Heart left ventricle (tissue), 16 donors: Measurements from ENCODE around the gene PLCB1. TPM values are rescaled to one million over a fixed set of nuclear protein-coding genes. Genes with fewer than 3 reads are reported as not detected.

Experiments
- ATAC-seq, 4 donors: fragments of 200-7000 bp; cut with Tn5 transposase; one replicate each; pipeline ENCODE4 v1.9.1; 2020 to 2022; ENCODE audit warnings: moderate library complexity in 4 of 4, mild to moderate bottlenecking in 3 of 4, moderate number of reproducible peaks in 1 of 4
- DNase-seq, 5 donors: peaks; one replicate each; pipeline ENCODE4 v3.0.0-alpha.2; 2020
- H3K27ac ChIP-seq, 12 donors: fragments of 200-600 bp; sonication (generic) in 4 of 12; one replicate each; pipeline versions ENCODE4 v1.5.0 to v1.8.0; 2016 to 2022; ENCODE audit warnings: mild to moderate bottlenecking in 2 of 12
- H3K27me3 ChIP-seq, 9 donors: fragments of 200-600 bp; sonication (generic) in 2 of 9; one replicate each; pipeline versions ENCODE4 v1.5.1 to v1.8.0; 2016 to 2022; ENCODE audit warnings: mild to moderate bottlenecking in 3 of 9
- H3K36me3 ChIP-seq, 9 donors: fragments of 200-600 bp; sonication (generic) in 2 of 9; one replicate each; pipeline versions ENCODE4 v1.5.0 to v1.8.0; 2018 to 2022; ENCODE audit warnings: mild to moderate bottlenecking in 2 of 9
- H3K4me1 ChIP-seq, 12 donors: fragments of 200-600 bp; sonication (generic) in 4 of 12; one replicate each; pipeline versions ENCODE4 v1.5.0 to v1.8.0; 2016 to 2022; ENCODE audit warnings: mild to moderate bottlenecking in 3 of 12
- H3K4me3 ChIP-seq, 12 donors: fragments of 200-600 bp; sonication (generic) in 4 of 12; one replicate each; pipeline versions ENCODE4 v1.5.0 to v1.8.0; 2017 to 2022; ENCODE audit warnings: mild to moderate bottlenecking in 9 of 12, moderate library complexity in 4 of 12
- H3K9me3 ChIP-seq, 12 donors: fragments of 200-600 bp; sonication (generic) in 4 of 12; one replicate each; pipeline versions ENCODE4 v1.5.0 to v1.8.0; 2016 to 2022; ENCODE audit warnings: mild to moderate bottlenecking in 1 of 12
- POLR2A ChIP-seq, 2 donors: fragments of 450-650 bp; IDR thresholded peaks; one replicate each; pipeline ENCODE4 v1.6.1; 2017; ENCODE audit warnings: antibody characterized with exemption in 2 of 2, mild to moderate bottlenecking in 2 of 2, moderate library complexity in 2 of 2
- WGBS, 4 donors: extraction: QIAGEN DNeasy Blood & Tissue Kit in 2 of 4; methylation state at CpG; one replicate each; pipeline versions ENCODE4 v1.1.5 to v1.1.7; 2013 to 2018; 5-methylcytosine and 5-hydroxymethylcytosine counted together
- intact Hi-C, 10 donors: fragments of 100-400 bp; cut with DNase I; formaldehyde crosslinking; loops; one replicate each; pipeline versions ENCODE4 v1.11.1 to v1.14.2; 2022
- polyA plus RNA-seq, 2 donors: library from polyadenylated mRNA; stranded (reverse); fragments of 200-250 nt; gene quantifications; one replicate each; pipeline ENCODE4 v1.2.3, GENCODE V29; 2013
- total RNA-seq, 9 donors: library from RNA; depleted of rRNA in 2 of 9; stranded (reverse); fragments of >200 nt in 2 of 9; fragmentation: NEBNext Ultra II Directional in 3 of 9; extraction: Animal tissue kit (Norgen Biotek cat#: 25700) in 3 of 9; gene quantifications; one replicate each; pipeline versions ENCODE4 v1.1.0 to v1.2.4, GENCODE V29; 2016 to 2023
- TF ChIP-seq, protein P1 (sequence below), 12 donors: fragments of 200-600 bp; sonication (generic) in 4 of 12; IDR thresholded peaks; one replicate each; pipeline versions ENCODE4 v1.5.0 to v1.8.0; 2018 to 2022; ENCODE audit warnings: antibody characterized with exemption in 12 of 12, mild to moderate bottlenecking in 5 of 12
- donor health status: ischemic (EF 13 %, LVEDD 7.1; RV severe dilation, severe dysfunction).
- donor health status: healthy with polysubstance abuse.
- donor health status: DM: no; HTN: yes; CAD: no.
- donor health status: DM: no; HTN: no; CAD: no.
- donor health status: ischemic (EF 25% LVEDD 6.9; RV normal size, moderate dysfunction).
- donor health status: ischemic (EF 25% LVEDD 5.7; RV mildly dilated, moderate dysfunction).
- donor health status: healthy.
- donor health status: DM: yes; HTN: yes; CAD: no.
- donor health status: ischemic (EF 35%, LVEDD 5.7; RV mildly dilated, moderate dysfunction).
- donor health status: nonischemic (EF 11% LVEDD 7.7; RV severe dilation, severe dysfunction).
- donor health status: DM: yes; HTN: yes; CAD: no.
- donor health status: PGD.
- donor health status: ischemic (EF 29% LVEDD 5.4; RV normal size, mild dysfunction).
- donor health status: nonischemic (EF 23%, LVEDD 6.1; RV moderate dilation, normal function).

The PLCB1 gene
- total and polyA plus RNA-seq, 11 donors = 2.5 to 12.1 (median 7.4) TPM

DNA sequence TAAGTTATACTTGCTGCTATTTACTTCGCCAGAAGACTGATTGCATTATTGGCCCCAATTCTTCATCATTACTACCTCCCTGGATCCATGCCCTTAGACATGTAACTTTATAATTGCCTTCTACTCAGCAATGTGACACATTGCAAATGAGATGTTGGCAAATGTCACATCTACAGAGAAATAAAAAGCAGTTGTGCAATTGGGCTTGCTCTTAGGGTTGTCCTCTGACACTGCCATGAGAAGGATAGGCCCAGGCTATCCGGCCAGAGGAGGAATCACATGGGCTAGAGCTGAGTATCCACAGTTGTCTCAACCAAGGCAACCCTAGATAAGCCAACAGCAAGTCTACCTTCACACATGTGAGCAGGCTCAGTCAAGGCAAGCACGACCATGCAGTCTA, 447.0 kb downstream of the PLCB1 start:
- Histone ChIP-seq H3K36me3 (no peaks in the 10 kb centered on the region), H3K4me1 (peaks cover 0 to 5% (median 0%) of the 10 kb centered on the region in 12 donors), H3K27ac (no peak overlapping the region), H3K27me3 (no peaks in the 10 kb centered on the region), H3K4me3 (no peak overlapping the region), H3K9me3 (no peaks in the 10 kb centered on the region)
- intact Hi-C loops = loop anchor here in 1 of 10 donors (10.0 kb wide), 1 partner anchor 56 kb away; no protein-coding TSS in a partner anchor
- ATAC-seq = no peak
- no peak for DNase-seq
- 87 to 89% (median 88%) methylated on average over 3 of the region's 3 CpGs for WGBS, 4 donors
- TF ChIP-seq, protein P1, sequence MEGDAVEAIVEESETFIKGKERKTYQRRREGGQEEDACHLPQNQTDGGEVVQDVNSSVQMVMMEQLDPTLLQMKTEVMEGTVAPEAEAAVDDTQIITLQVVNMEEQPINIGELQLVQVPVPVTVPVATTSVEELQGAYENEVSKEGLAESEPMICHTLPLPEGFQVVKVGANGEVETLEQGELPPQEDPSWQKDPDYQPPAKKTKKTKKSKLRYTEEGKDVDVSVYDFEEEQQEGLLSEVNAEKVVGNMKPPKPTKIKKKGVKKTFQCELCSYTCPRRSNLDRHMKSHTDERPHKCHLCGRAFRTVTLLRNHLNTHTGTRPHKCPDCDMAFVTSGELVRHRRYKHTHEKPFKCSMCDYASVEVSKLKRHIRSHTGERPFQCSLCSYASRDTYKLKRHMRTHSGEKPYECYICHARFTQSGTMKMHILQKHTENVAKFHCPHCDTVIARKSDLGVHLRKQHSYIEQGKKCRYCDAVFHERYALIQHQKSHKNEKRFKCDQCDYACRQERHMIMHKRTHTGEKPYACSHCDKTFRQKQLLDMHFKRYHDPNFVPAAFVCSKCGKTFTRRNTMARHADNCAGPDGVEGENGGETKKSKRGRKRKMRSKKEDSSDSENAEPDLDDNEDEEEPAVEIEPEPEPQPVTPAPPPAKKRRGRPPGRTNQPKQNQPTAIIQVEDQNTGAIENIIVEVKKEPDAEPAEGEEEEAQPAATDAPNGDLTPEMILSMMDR (IDR thresholded peaks at IDR 0.05) = no peak
- no peak for TF ChIP-seq POLR2A (IDR thresholded peaks at IDR 0.05)

DNA sequence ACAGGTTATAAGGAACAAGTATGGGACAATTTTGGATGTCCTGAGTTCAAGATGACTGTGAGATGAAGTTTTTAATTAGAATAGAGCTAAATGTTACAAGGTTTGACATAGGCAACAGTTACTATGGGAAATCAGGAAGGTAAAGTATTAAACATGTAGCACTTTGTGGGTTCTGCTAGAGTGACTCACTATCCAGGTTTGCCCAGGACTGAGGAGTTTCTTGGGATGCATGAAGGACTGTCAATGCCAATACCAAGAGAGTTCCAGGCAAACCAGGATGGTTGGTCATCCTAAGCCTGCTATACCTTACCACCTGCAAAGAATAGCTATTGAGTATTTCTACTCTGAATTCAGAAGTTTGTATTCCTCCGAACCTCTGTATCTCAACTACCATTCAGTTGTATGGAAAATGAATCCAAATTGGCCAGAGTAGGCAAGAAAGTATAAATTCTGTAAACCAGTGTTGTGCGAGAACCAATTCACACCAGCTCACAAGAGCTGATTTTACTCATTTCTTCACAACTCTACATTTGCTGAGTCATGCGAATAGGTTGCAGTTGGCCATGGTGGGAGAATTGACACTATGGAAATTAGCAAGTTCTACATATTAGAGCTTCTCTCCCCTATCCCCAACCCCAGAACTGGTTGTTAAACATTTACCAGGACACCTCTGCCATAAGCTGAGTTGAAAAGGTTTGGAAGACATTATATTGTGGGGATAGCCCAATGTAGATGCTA, 449.5 kb downstream of the PLCB1 start:
- ATAC-seq (no peak), DNase-seq (no peak)
- no peaks in the 10 kb centered on the region for H3K27me3 ChIP-seq
- H3K36me3 ChIP-seq = no peaks in the 10 kb centered on the region
- no peak overlapping the region for H3K4me3 ChIP-seq
- intact Hi-C loops = no loop called here
- H3K9me3 ChIP-seq = no peaks in the 10 kb centered on the region
- no peak overlapping the region for H3K27ac ChIP-seq
- no peak for TF ChIP-seq POLR2A (IDR thresholded peaks at IDR 0.05)
- TF ChIP-seq, protein P1 (IDR thresholded peaks at IDR 0.05) = no peak
- 92 to 100% (median 97%) methylated on average over 3 of the region's 3 CpGs for WGBS, 4 donors
- peaks cover 0 to 5% (median 0%) of the 10 kb centered on the region in 12 donors for H3K4me1 ChIP-seq

DNA sequence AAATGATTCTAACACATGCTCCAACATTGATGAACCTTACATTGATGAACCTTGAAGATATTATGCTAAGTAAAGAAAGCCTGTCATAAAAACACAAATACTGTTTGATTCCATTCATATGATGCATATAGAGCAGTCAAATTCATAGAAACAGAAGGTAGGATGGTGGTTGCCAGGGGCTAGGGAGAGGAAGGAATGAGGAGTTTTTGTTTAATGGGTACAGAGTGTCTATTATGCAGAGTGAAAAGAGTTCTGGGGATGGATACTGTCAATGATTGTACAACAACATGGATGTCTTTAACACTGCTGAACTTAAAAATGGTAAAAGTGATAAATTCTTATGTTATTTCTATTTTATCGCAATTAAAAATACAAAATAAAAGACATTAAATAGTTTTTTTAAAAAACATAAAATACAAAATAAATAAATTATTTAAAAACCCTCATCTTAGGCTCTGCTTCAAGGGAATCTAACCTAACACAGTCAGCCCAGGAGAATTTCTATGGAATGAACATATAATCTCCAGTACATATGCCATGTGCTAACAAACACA, 451.0 kb downstream of the PLCB1 start:
- Histone ChIP-seq H3K27me3 (no peaks in the 10 kb centered on the region), H3K4me3 (no peak overlapping the region), H3K27ac (no peak overlapping the region), H3K4me1 (peaks cover 0 to 5% (median 0%) of the 10 kb centered on the region in 12 donors), H3K9me3 (no peaks in the 10 kb centered on the region), H3K36me3 (no peaks in the 10 kb centered on the region)
- intact Hi-C loops = no loop called here
- no peak for ATAC-seq
- no peak for DNase-seq
- TF ChIP-seq, protein P1 (IDR thresholded peaks at IDR 0.05) = no peak
- no peak for TF ChIP-seq POLR2A (IDR thresholded peaks at IDR 0.05)
- WGBS, 4 donors = 93 to 98% (median 97%) methylated on average over 1 of the region's 1 CpG

DNA sequence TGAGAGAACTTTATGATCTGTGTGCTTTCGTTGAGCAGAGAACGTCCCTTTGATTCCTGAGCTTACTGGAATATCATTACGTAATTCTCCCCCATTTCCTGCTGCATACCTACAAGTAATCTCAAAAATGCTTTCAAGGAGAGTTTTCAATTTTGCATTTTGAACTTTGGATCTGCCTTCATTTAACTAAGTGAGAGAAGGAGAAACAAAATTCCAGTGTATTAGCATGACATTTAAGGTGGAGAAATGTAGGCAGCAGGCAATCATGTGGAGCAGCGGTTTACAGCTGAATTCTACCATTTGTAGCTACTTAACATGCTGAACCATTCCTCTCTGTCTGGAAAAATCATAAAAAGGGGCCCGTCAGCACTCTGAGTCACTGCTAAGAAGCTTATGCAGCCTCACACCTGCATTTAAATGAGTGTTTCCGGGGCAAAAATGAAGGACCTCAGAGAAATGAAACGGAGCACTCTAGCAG, 451.5 kb downstream of the PLCB1 start:
- no peak for TF ChIP-seq POLR2A (IDR thresholded peaks at IDR 0.05)
- TF ChIP-seq, protein P1 (IDR thresholded peaks at IDR 0.05) = no peak
- DNase-seq (no peak), ATAC-seq (no peak)
- 76 to 87% (median 81%) methylated on average over 7 of the region's 7 CpGs for WGBS, 4 donors
- H3K4me1 ChIP-seq = peaks cover 0 to 4% (median 0%) of the 10 kb centered on the region in 12 donors
- H3K36me3 ChIP-seq = no peaks in the 10 kb centered on the region
- no peaks in the 10 kb centered on the region for H3K9me3 ChIP-seq
- no peak overlapping the region for H3K27ac ChIP-seq
- no peak overlapping the region for H3K4me3 ChIP-seq
- intact Hi-C loops = no loop called here
- H3K27me3 ChIP-seq = no peaks in the 10 kb centered on the region
